Bladder microvascular endothelial cell (primary cell): Measurements from ENCODE around the gene OR5H2. TPM values are rescaled to one million over a fixed set of nuclear protein-coding genes. Genes with fewer than 3 reads are reported as not detected.

Experiments used
- total RNA-seq: library from RNA; depleted of rRNA; stranded (reverse); fragments of >200 nt; gene quantifications from 2 replicates; pipeline ENCODE4 v1.2.3, GENCODE V29; 2014

The OR5H2 gene
- total RNA-seq = not detected in 2 replicates

DNA sequence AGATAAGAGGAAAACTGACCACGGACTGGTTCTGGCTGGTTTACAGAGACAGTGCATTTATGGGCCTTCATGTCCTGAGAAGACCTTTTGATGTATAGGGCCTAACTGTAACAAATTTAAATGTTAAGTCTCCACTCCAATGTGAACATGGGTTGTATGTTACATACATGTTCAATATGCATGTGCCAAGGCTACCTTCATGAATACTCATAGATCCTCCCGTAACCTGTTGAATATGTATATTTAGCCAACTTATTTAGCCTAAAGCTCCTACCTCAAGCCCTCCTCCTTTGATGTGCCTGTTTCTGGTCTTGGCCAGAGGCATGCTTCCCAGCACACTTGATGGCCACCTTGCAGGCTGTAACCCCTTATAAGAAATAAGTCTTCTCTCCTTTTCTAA lies at the start of gene OR5H2:
OR5H2 (plus strand) TSS at position 301 of the 400 bp plus-strand sequence. CDS start 398 bp downstream, outside the sequence.

GRCh38 chr3:98263944-98264343 lies 18.4 kb upstream of the OR5H2 start, which contains the start of gene OR5H6:
TSS of gene OR5H6 (plus strand) at chr3:98264244. CDS start at chr3:98264333, 89 bp downstream.

Other genes starting within 250 kb of the OR5H2 start
- not detected in 2 replicates for gene GABRR3, start 247.2 kb upstream of the OR5H2 start, total RNA-seq
- gene OR5AC2, start 195.3 kb upstream of the OR5H2 start, total RNA-seq = not detected in 2 replicates
- gene OR5H1, start 151.8 kb upstream of the OR5H2 start, total RNA-seq = not detected in 2 replicates
- gene OR5H14, start 135.0 kb upstream of the OR5H2 start, total RNA-seq = not detected in 2 replicates
- gene OR5H15, start 115.8 kb upstream of the OR5H2 start, total RNA-seq = not detected in 2 replicates
- not detected in 2 replicates for gene OR5H6, start 18.3 kb upstream of the OR5H2 start, total RNA-seq
- gene OR5K4, start 71.3 kb downstream of the OR5H2 start, total RNA-seq = not detected in 2 replicates
- not detected in 2 replicates for gene OR5K3, start 108.2 kb downstream of the OR5H2 start, total RNA-seq
- gene OR5K1, start 180.7 kb downstream of the OR5H2 start, total RNA-seq = not detected in 2 replicates
- gene OR5K2, start 215.2 kb downstream of the OR5H2 start, total RNA-seq = not detected in 2 replicates
- 76.4 and 152 TPM in 2 replicates for gene CLDND1, start 240.4 kb downstream of the OR5H2 start, total RNA-seq
- gene GPR15, start 249.5 kb downstream of the OR5H2 start, total RNA-seq = not detected in 2 replicates